NT2/D1 (cell line): Measurements from ENCODE around the gene PABPC3.

Experiments used
- DNase-seq: peaks from one replicate; pipeline ENCODE4 v3.0.0-alpha.2; 2011; ENCODE audit warnings: low read depth, low spot score
- H3K27me3 ChIP-seq: 2 replicates; pipeline ENCODE4 v1.6.0; 2011; ENCODE audit warnings: mild to moderate bottlenecking; ENCODE audit not compliant: insufficient read length, insufficient read depth
- H3K36me3 ChIP-seq: 2 replicates; pipeline ENCODE4 v1.6.1; 2011; ENCODE audit warnings: mild to moderate bottlenecking, low read length, mixed read lengths; ENCODE audit not compliant: insufficient read depth, insufficient read length
- H3K4me1 ChIP-seq: 2 replicates; pipeline ENCODE4 v1.5.1; 2011; ENCODE audit not compliant: insufficient read depth, insufficient read length
- H3K4me3 ChIP-seq: 2 replicates; pipeline ENCODE4 v1.5.1; 2011; ENCODE audit warnings: low read depth; ENCODE audit not compliant: insufficient read length
- H3K9ac ChIP-seq: 2 replicates; pipeline ENCODE4 v1.6.0; 2011; ENCODE audit warnings: low read depth; ENCODE audit not compliant: insufficient read length
- H3K9me3 ChIP-seq: 2 replicates; pipeline ENCODE4 v1.5.1; 2011; ENCODE audit warnings: mild to moderate bottlenecking, low read length; ENCODE audit not compliant: insufficient read depth
- SUZ12 ChIP-seq: IDR thresholded peaks from 2 replicates; pipeline ENCODE4 v1.6.1; 2011; ENCODE audit not compliant: insufficient read length, insufficient read depth; ENCODE audit errors: extremely low read depth
- YY1 ChIP-seq: IDR thresholded peaks from 2 replicates; pipeline ENCODE4 v1.6.1; 2011; ENCODE audit not compliant: insufficient read length, insufficient read depth
- ZNF274 ChIP-seq: IDR thresholded peaks from 2 replicates; pipeline ENCODE4 v1.6.1; 2011; ENCODE audit warnings: mild to moderate bottlenecking, low read depth, low read length

PABPC3 gene

DNA sequence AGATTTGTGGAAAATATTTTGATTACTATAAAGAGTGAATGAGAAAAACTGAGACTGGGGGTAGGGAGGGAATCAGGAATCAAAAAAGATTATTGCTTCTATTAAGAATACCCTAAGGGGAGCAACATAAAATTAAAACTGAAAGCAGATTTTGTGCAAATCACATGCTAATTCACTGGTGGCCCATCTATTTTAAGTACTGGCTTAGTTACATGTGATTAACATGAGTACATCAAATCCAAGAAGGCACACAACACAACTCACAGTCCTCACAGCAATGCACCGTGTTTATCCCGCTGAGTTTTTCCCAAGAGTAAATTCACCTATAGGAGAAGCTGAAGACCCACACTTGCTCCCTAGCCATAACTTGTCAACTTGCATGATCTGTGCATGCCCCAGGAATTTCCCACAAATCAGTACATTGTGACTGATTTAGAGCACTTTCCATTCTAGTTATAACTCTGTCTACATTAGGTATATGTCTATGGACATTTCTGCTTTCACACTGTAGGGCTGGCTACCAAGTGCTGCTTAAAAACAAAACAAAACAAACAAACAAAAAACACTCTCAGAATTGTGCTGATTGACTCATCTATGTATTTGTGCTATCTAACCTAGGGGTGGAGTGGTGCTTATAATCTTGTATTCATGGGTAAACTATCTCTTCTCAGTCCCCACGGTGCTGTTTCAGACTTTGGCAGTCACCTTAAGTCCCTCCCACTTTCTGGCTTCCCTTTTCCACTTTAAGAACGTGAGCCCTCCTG lies 51.9 kb downstream of the PABPC3 start:
- no peaks in the 10 kb centered on the region for H3K27me3 ChIP-seq
- no peaks in the 10 kb centered on the region for H3K36me3 ChIP-seq
- no peak overlapping the region for H3K4me3 ChIP-seq
- no peak for TF ChIP-seq SUZ12
- TF ChIP-seq YY1, result no peak
- no peak for TF ChIP-seq ZNF274
- H3K9ac ChIP-seq, result no peak overlapping the region
- no peak for DNase-seq
- H3K9me3 ChIP-seq, result peaks cover 15% of the 10 kb centered on the region
- peaks cover 4% of the 10 kb centered on the region for H3K4me1 ChIP-seq

DNA sequence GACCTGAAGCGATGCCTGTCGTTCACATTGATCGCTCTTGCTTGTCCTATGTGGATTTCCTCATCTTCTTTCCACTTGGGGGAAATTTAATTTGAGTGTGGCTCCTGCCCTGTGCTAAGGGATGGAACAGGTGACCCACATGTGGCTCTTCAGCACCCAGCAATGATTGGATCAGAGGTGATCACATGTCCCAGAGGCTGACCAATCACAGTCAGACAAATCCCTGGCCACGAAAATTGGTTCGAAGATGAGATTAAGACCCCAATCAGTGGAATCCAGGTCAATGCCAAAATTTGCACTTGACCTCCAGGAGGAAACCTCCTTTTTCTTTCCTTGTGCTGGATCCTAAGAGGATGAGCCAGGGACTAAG lies 52.5 kb downstream of the PABPC3 start:
- Histone ChIP-seq H3K36me3 (no peaks in the 10 kb centered on the region), H3K4me1 (peaks cover 5% of the 10 kb centered on the region), H3K27me3 (no peaks in the 10 kb centered on the region), H3K9ac (no peak overlapping the region), H3K4me3 (no peak overlapping the region), H3K9me3 (peaks cover 15% of the 10 kb centered on the region)
- TF ChIP-seq YY1, result no peak
- TF ChIP-seq SUZ12, result no peak
- no peak for TF ChIP-seq ZNF274
- no peak for DNase-seq
